ENCODE measurements around the gene POLD3. TPM values are rescaled to one million over a fixed set of nuclear protein-coding genes. Genes with fewer than 3 reads are reported as not detected.
"Not testable (repeated sequence)": the region's sequence is repeated elsewhere in the genome, so short reads cannot be mapped to it uniquely, and the experiment has no call there.

Gene POLD3
- total RNA-seq, 6 experiments from 2014 or later: 10.1 to 17.5 (median 15.3) TPM

GRCh38 chr11:74577181-74577580, 15.2 kb upstream of the POLD3 start:
- Mint-ChIP-seq H3K36me3 (ENCODE audit: low read depth) (no peaks in the 10 kb centered on the region), H3K4me3 (no peak overlapping the region), H3K27me3 (ENCODE audit: insufficient read depth) (peaks cover 30% of the 10 kb centered on the region), H3K4me1 (ENCODE audit: low read depth) (peaks cover 11% of the 10 kb centered on the region; the same call in 1 of the 2 replicates), H3K27ac (no peak overlapping the region), H3K9me3 (no peaks in the 10 kb centered on the region)
- TF ChIP-seq, protein P1, sequence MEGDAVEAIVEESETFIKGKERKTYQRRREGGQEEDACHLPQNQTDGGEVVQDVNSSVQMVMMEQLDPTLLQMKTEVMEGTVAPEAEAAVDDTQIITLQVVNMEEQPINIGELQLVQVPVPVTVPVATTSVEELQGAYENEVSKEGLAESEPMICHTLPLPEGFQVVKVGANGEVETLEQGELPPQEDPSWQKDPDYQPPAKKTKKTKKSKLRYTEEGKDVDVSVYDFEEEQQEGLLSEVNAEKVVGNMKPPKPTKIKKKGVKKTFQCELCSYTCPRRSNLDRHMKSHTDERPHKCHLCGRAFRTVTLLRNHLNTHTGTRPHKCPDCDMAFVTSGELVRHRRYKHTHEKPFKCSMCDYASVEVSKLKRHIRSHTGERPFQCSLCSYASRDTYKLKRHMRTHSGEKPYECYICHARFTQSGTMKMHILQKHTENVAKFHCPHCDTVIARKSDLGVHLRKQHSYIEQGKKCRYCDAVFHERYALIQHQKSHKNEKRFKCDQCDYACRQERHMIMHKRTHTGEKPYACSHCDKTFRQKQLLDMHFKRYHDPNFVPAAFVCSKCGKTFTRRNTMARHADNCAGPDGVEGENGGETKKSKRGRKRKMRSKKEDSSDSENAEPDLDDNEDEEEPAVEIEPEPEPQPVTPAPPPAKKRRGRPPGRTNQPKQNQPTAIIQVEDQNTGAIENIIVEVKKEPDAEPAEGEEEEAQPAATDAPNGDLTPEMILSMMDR (IDR thresholded peaks at IDR 0.05): no peak
- DNase-seq: no peak

GRCh38 chr11:74577624-74578396, 14.6 kb upstream of the POLD3 start:
- no peak for DNase-seq
- TF ChIP-seq, protein P1 (IDR thresholded peaks at IDR 0.05): no peak
- H3K9me3 Mint-ChIP-seq: no peaks in the 10 kb centered on the region
- no peaks in the 10 kb centered on the region for H3K36me3 Mint-ChIP-seq (ENCODE audit: low read depth)
- H3K27me3 Mint-ChIP-seq (ENCODE audit: insufficient read depth): peaks cover 27% of the 10 kb centered on the region
- no peak overlapping the region for H3K4me3 Mint-ChIP-seq
- H3K27ac Mint-ChIP-seq: no peak overlapping the region
- peaks cover 6% of the 10 kb centered on the region; the same call in 1 of the 2 replicates for H3K4me1 Mint-ChIP-seq (ENCODE audit: low read depth)

DNA sequence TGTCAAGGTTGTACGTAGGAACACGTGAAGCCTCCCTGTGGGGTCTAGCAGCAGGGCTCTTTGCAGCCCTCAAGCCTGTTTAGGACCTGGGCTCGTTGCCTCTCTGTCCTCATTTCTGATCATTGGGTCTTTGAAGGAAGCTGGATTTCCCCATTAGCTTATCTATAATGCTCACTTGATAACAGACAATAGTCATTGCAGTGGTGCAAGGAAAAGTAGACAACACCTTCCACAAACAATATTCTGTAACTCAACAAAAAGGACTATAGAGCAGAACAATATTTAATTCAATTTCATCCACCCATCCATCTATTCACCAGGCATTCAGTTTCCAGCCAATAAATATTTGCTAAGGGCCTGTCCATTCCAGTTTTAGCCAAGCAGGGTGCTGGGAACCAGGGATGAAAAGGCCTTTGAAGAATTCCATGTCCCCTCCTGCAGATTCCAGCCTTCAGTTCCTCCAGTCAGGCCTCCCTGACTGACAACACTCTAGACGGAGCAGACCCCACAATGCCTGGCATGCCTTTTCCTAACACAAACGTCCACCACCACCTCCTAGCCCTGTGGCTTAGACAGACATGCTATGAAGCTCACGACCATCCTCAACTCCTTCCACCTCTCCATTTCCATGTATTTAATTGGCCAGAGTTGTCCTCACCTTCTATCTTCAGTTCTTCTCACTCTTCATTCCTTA, 12.7 kb upstream of the POLD3 start:
- Mint-ChIP-seq H3K27me3 (ENCODE audit: insufficient read depth) (peaks cover 22% of the 10 kb centered on the region), H3K36me3 (ENCODE audit: low read depth) (no peaks in the 10 kb centered on the region), H3K4me3 (no peak overlapping the region), H3K27ac (no peak overlapping the region), H3K9me3 (no peaks in the 10 kb centered on the region), H3K4me1 (ENCODE audit: low read depth) (peaks cover 6% of the 10 kb centered on the region; the same call in 1 of the 2 replicates)
- TF ChIP-seq, protein P1 (IDR thresholded peaks at IDR 0.05): no peak
- no peak for DNase-seq

- H3K36me3 Mint-ChIP-seq (ENCODE audit: low read depth): no peaks in the 10 kb centered on the region
Observed at GRCh38 chr11:74581954-74582547, 10.3 kb upstream of the POLD3 start.

GRCh38 chr11:74583024-74583624, 9.3 kb upstream of the POLD3 start:
- Mint-ChIP-seq H3K4me1 (ENCODE audit: low read depth) (peaks cover 6% of the 10 kb centered on the region; the same call in 1 of the 2 replicates), H3K36me3 (ENCODE audit: low read depth) (no peaks in the 10 kb centered on the region), H3K9me3 (no peaks in the 10 kb centered on the region), H3K4me3 (no peak overlapping the region), H3K27me3 (ENCODE audit: insufficient read depth) (peaks cover 14% of the 10 kb centered on the region), H3K27ac (no peak overlapping the region)
- DNase-seq: no peak
- TF ChIP-seq, protein P1 (IDR thresholded peaks at IDR 0.05): no peak

More at GRCh38 chr11:74581954-74582547, 10.3 kb upstream of the POLD3 start:
- Mint-ChIP-seq H3K4me1 (ENCODE audit: low read depth) (peaks cover 6% of the 10 kb centered on the region; the same call in 1 of the 2 replicates), H3K4me3 (no peak overlapping the region), H3K27ac (no peak overlapping the region), H3K27me3 (ENCODE audit: insufficient read depth) (peaks cover 20% of the 10 kb centered on the region), H3K9me3 (no peaks in the 10 kb centered on the region)
- TF ChIP-seq, protein P1 (IDR thresholded peaks at IDR 0.05): no peak
- no peak for DNase-seq

DNA sequence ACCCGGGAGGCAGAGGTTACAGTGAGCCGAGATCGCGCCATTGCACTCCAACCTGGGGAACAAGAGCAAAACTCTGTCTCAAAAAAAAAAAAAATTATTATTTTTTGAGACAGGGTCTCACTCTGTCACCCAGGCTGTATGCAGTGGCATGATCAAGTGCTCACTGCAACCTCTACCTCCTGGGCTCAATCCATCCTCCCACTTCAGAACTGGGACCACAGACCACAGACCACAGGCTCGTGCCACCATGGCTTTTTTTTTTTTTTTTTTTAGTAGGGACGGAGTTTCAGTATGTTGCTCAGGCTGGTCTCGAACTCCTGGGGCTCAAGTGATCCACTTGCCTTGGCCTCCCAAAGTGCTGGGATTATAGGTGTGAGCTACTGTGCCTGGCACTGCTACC, 1.9 kb upstream of the POLD3 start:
- not testable (repeated sequence) for H3K4me3 Mint-ChIP-seq; H3K27me3 Mint-ChIP-seq (ENCODE audit: insufficient read depth); DNase-seq; H3K27ac Mint-ChIP-seq; H3K9me3 Mint-ChIP-seq
- Mint-ChIP-seq H3K36me3 (ENCODE audit: low read depth) (peaks cover 16% of the 10 kb centered on the region), H3K4me1 (ENCODE audit: low read depth) (peaks cover 28% of the 10 kb centered on the region)
